ENCODE data around the gene ANO4.
"Not testable (repeated sequence)": the region's sequence is repeated elsewhere in the genome, so short reads cannot be mapped to it uniquely, and the experiment has no call there.

Gene ANO4

DNA sequence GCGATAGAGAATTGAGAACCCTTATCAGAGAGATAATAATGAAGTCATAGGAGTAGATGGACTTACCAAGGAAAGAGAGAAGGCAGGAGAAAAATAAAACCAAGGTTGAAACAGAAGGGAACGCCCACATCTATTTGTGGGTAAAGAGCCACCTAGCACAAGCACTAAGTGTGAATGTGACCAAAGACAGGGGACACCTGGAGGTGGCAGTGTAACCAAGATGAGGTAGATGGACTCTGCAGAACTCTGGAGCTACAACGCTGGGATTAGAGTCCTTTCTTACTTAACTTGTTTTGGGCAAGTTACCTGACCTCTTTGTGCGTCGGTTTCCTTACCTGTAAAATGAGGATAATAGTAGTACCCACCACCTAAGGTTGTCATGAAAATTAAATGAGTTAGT, 313.6 kb downstream of the ANO4 start:
- DNase-seq, result no peak

- no peak for DNase-seq
These were observed 316.3 kb downstream of the ANO4 start for GRCh38 chr12:101110866-101111265.

- no peak for DNase-seq
These were observed 316.9 kb downstream of the ANO4 start for GRCh38 chr12:101111441-101111840.

DNA sequence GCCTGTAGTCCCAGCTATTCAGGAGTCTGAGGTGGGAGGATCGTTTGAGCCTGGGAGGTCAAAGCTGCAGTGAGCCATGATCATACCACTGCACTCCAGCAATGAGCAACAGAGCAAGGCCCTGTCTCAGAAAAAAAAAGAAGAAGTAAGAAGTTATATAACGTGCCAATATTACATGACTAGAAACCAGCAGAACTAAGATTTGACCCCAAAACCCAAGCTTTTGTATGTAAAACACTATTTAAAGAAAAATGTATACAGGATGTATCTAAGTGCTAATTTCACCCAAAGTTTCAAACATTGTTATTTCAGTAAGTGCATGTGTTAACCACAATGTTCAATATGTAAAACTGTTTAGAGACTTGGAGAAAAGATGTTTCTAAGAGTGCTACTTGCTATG, 320.8 kb downstream of the ANO4 start:
- DNase-seq, result no peak

DNA sequence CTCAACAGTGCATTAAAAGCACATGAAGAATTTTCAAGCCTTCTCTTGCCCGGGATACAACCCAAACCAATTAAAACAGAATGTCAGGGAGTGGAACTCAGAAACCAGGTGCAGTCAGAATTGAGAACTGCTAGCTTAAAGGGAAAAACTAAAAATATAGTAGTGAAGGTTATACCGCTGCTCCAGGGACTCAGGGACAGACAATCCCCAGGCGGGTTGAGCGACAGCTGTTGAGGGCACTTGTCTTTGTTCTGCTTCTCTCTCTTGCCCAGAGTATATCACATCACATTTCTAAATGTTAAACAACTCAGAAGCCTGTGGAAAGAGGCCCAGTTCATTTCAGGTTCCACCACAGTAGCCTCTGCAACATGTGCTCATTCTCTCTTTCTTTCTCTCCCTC, 322.3 kb downstream of the ANO4 start:
- peak in 1 of 2 experiments; percentile 1 for DNase-seq

DNA sequence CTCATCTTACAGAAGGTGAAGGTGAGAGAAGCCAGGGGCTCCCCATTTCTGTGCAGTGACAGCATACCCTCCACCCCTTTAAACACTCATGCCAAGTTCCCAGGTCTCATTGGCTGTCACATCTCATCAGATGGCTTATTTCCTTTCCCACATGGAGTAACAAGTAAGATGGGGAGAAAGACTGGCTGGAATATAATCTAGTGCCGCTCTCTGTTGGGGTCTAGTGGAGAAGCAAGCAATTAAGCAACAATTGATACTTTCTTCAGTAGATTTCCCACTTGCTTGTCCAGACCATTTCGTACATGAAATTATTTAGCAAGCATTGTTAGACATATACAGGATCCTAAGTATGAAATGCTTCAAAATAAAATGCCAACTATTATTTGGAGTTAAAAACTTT, 323.3 kb downstream of the ANO4 start:
- DNase-seq, result no peak

- DNase-seq, result no peak
These were observed 333.1 kb downstream of the ANO4 start for GRCh38 chr12:101127521-101128219.

DNA sequence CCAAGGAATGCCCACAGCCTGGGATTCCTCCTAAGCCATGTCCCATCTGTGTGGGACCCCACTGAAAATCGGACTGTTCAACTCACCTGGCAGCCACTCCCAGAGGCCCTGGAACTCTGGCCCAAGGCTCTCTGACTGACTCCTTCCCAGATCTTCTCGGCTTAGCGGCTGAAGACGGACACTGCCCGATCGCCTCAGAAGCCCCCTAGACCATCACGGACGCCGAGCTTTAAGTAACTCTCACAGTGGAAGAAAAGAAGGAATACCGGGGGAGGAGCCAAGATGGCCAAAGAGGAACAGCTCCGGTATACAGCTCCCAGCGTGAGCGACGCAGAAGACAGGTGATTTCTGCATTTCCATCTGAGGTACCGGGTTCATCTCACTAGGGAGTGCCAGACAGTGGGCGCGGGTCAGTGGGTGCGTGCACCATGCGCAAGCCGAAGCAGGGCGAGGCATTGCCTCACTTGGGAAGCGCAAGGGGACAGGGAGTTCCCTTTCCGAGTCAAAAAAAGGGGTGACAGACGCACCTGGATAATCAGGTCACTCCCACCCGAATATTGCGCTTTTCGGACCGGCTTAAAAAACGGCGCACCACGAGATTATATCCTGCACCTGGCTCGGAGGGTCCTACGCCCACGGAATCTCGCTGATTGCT, 351.3 kb downstream of the ANO4 start:
- not testable (repeated sequence) for DNase-seq

DNA sequence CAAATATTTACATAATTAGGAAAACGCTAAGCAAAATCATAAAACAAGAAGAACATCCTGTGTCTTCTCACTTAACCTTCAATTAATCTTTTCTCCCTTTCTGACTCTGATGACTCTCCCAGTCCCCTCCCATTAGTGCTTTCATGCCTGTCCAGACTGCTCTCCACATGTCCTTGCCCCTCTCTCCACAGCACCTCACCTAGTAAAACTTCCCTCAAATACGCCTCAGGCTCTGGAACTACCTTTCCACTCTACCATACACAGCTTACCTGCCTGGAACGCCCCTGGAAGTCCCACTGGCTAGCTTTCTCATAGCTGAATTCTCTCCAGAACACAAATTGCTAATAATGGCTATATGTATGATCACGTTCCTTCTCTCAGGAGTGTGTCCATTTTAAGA, 370.7 kb downstream of the ANO4 start:
- DNase-seq, result no peak

DNA sequence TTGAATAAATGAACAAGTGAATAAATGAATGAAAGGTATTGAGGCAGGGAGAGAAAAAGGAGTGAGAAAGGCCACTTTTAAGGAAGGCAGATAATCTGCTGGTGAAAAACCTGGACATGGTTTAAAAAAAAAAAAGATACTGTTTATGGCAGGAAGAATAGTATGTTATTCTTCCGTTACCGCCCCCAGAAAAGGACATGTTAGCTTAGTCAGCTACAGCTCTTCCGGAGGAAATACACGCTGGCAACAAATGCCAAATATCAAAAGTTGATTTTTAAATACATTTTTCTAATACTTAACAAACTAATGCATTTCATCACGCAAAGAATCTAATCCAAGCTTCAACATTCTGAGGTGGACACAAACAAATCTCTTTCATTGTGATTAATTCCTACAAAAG, 372.3 kb downstream of the ANO4 start:
- DNase-seq, result no peak

GRCh38 chr12:101168001-101168400, 373.4 kb downstream of the ANO4 start:
- no peak for DNase-seq

GRCh38 chr12:101172316-101172715, 377.7 kb downstream of the ANO4 start:
- DNase-seq, result peak in 1 of 2 experiments; percentile 44

GRCh38 chr12:101173197-101173749, 378.7 kb downstream of the ANO4 start:
- peak in 1 of 2 experiments; percentile 0 for DNase-seq

DNA sequence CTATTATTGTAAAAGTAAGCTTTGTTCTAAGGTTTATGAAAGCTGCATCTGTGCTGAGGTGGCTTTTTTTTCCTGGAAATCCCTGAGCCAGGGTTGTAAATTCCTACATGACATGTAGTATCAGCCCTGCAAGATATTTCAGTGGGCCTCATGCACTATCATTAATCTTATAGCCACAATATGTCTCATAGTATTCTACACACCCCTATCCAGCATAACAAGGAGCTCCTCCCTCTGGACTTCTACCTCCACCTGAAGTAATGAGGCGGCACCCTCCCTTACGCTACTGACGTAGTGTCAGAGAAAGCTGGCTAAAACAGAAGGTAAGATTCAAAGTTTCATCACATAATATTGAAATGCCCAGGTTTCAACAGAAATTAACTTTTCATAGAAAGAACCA, 380.0 kb downstream of the ANO4 start:
- DNase-seq, result no peak

Data from NCI-H446 (cell line).